ENCODE measurements around the gene SCN5A.
"Not testable (repeated sequence)": the region's sequence is repeated elsewhere in the genome, so short reads cannot be mapped to it uniquely, and the experiment has no call there.

SCN5A gene

DNA sequence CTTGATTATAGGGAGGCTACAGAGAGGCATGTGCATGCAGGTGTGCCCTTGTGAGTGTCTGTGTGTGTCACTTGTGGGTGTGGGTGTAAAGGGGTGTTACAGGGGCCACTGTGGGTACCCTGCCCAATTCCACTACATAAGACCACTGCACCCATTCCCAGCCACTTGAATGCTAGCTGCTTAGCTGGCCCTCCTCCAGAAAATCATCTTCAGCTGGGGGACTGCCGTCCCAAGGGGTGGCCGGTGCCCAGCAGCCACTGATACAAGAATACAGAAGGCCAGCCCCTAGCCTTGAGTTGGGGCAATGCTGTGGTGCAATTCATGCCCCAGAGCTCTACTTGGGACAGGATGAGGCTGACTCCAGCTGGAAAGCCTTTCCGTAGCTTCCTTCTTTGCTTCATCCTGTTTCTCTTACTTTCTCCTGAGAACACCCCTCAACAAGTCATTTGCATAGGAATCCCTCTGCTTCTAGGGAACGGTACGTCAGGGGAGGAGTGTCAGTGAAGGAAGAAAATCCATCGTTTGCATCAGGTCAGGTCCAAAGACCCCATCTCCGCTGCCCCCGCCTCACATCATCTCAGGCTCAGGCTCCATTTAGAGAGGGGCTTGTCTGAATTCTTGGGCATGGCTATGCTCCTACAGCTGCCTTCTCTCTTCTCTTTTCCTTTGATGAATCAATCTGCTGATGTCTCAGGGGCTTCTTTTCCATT lies 72.0 kb downstream of the SCN5A start:
- no peak for DNase-seq

DNA sequence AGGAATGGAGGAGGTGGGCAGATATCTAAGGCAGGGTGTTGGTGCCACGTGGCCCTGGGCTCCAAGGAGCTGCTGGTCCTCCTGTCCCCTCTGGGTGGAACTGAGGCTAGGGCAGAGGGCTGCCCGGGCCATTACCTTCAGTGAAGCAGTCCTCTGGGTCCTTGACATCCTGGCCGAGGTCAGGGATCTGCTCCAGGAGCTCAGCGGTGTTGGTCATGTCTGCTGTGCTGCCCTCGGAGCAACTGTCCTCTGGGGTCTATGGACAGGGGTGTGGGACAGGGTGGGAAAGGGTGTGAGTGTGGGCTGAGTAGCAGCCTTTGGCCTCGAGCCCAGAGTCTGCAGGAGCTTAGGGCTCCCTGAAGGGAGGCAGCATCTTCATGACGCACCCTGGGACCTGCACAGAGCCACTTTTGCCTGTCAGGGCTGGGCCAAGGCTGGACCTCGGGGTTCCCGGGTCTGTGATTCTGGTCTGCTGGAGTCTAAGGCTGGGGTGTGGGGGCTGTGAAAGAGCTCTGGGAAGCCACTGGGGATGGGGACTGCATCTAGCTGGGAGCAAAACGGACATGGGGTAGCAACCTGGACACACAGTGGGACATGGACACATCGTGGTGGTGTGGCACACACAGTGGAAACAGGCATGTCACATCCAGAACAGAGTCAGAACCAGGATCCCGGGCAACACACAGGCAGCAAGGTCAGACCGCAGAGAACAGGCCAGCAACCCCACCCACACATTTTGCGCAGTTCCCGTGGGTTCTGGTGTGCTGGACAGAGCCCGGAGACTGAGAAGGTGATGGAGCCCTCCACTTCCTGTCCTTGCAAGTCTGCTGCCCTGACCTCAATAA lies 72.7 kb downstream of the SCN5A start:
- DNase-seq = no peak

DNA sequence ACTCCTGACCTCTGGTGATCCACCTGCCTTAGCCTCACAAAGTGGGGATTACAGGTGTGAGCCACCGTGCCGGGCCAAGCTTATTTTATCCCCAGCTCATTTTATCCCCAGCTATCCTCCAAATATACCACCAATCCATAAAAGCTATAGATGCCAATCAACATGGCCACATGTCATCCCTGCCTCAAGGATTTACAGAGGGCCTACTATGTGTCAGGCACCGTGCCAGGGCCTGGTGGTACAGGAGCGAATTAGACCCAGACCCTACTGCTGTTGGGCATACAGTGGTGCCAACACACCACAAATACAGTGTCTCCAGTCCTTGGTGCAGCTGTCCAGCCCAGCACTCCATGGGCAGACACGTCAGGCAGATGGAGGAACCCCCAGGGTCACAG lies 73.4 kb downstream of the SCN5A start:
- DNase-seq = no peak

DNA sequence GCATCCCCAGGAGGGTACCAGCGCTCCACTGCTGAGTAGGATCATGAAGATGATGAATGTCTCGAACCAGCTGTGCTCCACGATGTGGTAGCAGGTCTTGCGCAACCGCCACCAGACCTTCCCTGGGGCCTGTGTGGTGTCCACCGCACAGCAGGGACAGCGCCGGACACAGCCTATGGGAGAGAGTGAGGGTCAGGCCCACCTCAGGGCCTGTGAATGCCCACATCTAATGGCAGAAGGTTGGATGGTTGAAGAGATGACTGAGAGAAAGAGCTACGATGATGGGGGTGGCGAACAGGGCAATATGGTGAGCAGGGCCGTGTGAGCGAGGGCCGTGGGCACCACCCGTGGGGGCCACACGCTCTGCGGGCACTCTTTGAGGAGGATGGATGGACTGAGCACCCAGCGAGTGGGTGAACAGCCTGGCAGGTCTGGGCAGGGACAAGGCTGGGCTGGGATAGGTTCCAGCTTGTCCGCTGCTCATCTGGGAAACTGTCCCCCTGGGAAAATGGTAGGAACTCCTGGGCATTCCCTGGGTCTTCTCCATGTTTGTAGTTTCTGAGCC lies 74.1 kb downstream of the SCN5A start:
- DNase-seq = no peak

DNA sequence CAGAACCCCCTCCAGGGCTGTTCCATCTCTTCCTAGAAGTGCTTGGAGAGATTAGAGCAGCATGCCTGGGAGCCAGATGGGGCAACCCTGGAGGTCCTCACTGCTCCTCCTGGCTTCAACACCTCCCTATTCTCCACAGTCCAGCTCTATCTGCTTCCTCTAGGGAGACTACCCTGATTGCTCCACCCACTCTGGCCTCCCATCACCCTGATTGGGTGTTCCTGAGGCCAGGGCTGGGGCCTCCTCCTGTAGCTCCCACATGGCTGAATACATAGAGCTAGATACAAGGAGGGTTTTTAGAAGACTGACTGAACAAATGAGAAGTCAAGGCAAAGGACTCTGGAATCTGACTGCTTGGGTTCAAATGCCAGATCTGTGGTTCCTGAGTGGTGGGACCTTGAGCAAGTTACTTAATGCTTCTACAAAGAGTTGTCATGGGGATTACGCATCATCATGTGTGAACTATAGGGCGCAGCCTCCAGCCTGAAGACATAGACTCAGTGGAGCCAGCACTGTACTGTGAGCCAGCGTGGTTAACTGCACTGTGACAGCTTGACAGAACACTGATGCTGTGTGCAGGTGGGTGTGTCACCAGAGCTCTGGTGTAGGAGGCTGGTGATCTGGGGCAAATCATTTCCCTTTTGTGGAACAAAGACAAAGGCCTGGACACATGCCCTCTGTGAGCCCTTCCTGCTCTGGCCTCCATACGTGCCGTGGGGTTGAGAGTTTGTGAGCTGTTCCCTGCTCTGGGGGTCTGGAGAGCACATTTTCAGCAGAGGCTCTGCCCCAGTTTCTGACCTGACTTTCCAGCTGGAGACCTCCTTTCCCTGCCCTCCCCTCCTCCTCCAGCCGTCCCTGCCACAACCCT lies 74.8 kb downstream of the SCN5A start:
- DNase-seq = no peak

DNA sequence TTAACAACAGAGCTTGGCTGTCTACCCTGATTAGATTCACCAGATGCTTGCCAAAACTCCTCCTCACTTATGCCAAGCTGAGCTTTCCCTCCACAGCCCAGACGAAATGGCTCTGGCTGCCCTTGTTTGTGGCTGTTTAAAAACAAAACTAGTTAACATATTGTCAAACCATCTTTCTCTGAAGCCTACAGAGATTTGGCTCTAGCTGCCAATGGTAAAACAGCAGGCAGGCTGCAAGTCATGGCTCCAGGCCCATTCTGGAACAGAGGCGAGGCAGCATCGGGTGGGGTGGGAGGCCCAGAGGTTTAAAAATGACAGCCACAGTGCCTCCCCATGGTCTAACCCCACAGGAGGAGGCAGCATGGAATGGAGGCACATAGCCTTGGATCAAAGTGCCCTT lies 75.9 kb downstream of the SCN5A start:
- no peak for DNase-seq

DNA sequence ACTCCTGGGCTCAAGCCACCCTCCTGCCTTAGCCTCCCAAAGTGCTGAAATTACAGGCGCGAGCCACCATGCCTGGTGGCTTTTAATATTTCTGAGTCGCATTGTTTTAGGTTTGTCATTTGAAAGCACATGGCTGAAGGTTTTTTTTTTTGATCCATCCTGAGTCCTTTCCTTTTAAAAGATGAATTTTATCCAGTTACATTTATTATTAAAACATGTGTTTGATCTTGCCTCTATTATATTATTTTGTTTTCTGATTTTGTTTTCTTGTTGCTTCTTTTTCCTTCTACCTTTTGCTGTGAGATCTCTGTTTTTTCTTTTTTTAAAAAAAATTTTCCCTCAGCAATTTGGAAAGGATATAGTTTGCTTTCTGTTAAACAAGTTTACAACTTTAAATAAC lies 76.4 kb downstream of the SCN5A start:
- no peak for DNase-seq

DNA sequence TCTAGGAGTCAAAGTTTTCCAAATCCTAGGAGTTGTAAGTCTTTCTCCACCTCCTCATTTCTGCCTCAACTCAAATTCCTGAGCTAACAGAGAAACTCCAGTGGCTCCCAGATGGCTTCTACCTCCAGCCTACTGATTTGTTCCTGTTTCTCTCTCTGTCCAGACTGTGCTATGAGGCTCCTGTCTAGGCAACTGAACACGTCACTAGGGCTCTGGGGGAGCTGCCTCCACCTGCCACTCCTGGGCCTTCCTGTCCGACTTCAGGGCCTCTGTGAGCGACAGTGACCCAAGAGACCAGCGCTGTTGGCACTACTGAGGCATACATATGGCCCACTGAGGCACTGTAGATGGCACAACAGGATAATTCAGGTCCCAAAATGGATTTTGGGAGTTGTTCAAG lies 82.0 kb downstream of the SCN5A start:
- DNase-seq = no peak

DNA sequence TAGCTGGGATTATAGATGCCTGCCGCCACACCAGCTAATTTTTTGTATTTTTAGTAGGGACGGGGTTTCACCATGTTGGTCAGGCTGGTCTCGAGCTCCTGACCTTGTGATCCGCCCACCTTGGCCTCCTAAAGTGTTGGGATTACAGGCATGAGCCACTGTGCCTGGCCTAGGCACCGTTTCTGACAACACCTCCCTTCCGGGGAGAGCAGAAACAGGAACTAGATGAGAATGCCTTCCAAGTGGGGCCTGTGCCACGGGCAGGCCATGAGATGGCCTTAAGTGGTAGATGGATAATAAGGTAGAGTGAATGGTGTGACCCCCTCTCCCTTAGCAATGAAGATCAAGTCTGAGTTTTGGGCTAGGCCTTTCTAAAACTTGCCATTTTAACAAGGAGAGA lies 82.7 kb downstream of the SCN5A start:
- not testable (repeated sequence) for DNase-seq

DNA sequence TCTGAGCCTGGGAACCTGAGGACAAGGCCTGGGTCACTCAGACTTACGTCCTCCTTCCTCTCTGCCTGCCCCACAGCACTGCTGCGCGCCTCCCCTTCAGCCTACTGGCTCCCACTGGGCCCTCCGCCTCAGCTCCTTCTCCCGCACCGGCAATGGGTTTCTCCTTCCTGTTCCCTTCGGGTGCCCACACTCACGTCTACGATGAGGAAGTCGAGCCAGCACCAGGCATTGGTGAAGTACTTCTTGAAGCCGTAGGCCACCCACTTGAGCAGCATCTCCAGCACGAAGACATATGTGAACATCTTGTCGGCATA lies 83.3 kb downstream of the SCN5A start:
- DNase-seq = no peak

DNA sequence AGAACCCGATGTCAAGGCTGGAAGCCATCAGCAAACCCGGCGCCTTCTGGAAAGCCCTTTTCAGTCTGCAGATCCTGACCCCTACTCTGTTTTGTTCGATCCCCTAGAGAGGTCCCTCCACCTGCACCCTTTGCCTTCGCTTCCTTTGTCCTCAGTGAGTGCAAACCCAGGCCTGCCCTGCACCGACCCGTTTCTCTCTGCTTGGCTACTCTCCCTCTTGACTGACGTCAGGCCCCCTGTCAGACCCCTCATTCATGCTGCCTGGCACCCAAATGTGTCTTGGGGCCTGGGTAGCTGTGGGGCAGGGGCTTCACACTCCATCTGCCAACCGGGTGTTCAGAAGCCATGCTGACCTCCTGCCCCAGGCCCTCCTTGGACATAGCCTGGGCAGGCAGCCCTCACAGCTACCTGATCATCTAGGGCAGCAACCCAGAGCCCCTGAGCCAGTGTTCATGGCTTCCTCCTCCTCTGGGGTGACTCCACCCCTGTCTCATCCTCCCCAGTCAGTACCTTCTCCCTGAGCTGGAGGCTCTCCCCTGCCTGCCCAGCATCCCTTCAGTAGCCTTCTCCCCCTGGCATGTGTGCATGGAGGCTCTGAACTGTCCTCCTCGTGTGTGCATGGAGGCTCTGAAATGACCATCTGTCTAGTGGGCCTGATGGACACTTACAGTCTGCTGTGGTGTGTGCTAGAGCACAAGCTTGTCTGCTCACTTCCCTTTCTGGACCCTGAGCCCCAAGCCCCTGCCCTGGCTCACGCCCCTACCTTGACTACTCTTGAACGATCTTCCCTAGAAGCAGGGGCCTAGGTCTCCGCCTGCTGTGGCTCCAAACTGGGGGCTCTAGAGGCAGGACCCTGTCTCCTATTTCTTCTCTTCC lies 83.9 kb downstream of the SCN5A start:
- DNase-seq = no peak

DNA sequence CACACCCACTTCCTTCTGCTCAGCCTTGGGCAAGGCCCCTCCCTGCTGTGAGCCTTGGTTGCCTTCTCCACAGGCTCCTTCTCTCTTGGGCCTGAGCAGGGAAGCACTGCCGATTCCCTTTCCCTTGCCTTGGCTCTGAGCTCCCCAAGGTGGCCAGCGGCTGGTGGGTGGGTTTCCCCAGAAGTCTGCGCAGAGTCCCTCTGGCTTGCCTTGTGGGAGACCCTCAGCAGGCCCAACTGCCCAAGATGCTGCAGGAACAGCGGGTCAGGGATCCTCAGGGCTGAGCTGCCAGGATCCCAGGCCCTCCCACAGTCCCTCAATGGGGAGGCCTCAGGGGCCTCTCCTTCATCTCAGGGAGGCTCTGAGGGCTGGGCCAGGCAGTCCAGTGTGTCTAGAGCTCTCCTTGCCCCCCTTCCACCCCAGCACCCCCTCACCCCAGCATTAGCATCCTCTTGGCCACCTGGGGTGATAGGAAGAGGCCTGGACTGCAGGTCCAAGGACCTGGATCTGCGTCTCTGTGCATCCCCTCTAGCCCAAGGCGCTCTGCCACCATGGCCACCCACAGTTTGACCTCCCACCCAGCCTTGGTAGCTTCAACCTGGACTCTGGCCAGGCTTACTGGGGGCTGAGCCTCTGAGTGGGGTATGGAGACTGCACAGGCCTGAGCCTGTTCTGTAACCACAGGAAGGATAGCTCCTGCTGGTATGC lies 84.7 kb downstream of the SCN5A start:
- no peak for DNase-seq

DNA sequence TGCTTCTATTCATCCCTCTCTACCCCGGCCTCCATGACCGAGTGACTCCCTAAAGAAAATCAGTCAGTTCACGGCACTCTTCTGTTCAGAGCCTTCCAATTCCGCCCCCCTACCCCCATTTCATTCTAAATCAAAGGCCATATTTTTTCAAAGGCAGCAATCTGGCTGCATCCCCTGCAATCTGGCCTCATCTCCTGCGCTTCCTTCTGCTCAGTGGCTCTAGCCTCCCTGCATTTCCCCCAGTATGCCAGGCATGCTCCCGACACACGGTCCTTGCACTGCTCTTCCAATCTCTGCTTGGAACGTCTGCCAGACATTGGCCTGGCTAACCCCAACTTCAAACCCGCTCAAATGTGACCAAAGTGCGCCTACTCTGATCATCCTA lies 85.6 kb downstream of the SCN5A start:
- no peak for DNase-seq

DNA sequence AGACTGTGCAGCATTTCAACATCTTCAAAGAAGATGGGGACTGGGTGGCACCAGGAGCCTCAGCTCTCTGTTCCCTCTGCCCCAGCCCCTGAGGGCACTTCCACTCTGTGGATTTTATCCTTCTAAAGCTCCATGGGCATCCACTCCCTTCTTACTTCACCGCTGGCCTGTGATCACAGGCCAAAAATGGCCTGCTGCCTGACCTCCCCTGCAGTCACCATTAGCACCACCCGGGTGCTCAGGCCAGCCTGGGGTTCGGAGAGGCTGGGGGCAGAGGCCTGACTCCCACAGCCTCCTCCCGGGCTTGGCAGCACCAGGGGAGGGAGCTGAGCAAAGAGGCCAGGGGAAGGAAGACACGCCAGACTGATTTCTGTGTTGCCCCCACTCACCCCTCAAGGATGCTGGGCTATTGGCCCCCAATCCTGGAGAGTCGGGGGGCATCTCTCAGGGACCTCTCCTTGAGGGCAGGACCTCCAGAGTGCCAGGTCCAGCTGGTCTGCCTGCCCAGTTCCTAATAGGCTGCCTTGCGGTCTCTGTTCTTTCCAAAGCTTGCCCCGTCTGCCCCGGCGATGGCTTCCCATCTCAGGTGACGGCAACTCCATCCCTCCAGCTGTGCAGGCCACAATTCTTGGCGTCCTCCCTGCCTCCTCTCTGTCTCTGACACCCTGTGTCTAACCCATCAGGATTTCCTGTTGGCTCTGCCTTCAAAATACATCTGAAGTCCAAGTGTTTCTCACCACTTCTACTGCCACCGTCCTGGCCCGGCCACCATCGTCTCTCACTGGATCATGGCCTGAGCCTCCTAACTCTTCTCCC lies 86.2 kb downstream of the SCN5A start:
- no peak for DNase-seq

DNA sequence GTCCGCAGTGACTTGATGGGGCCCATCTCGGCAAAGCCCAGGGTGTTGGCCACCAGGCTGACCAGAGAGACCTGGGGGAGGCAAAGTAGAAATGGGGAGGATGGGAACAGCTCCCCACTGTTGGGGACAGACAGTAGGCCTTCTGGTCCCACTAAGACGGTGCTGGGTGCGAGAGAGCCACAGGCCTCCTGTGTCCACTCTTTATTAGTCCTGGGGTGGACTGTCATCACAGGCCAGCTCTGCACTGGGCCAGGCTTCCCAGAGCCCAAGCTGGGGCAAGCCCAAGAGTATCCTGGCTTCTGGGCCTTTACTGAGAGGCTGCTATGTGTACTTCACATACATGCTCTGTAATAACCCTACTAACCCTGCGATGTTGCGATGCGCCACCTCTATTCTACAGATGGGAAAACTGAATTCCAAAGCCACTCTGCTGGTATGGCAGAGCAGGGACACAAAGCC lies 87.0 kb downstream of the SCN5A start:
- no peak for DNase-seq

DNA sequence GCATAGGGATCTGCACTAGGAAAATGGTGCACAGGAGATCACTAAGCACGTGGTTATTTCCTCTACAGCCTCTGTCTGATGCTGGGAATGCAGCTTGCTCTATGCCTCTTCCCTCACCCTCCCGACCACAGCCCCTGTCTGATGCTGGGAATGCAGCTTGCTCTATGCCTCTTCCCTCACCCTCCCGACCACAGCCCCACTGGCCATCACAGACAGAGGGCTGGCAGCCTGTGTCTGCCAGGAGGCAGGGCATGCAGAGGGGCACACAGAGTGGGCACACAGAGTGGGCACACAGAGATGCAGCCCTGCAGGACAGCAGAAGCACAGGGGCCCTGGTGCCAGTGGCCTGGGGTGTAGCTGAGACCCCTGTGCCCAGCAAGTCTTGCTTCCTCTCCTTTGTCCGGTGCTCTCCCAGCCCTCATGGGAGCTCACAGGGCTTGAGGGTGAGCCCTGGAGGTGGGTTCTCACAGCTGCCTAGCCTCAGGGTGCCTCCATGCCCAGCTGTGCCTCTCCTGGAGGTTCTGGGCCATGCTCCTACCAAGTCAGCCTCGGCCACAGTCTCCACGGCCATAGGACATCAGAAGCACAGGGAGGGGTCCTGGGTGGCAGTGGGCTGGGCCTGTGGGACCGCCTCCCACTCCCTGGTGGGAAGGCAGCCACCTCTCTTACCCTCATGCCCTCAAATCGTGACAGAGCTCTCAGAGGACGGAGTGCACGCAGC lies 87.6 kb downstream of the SCN5A start:
- no peak for DNase-seq

DNA sequence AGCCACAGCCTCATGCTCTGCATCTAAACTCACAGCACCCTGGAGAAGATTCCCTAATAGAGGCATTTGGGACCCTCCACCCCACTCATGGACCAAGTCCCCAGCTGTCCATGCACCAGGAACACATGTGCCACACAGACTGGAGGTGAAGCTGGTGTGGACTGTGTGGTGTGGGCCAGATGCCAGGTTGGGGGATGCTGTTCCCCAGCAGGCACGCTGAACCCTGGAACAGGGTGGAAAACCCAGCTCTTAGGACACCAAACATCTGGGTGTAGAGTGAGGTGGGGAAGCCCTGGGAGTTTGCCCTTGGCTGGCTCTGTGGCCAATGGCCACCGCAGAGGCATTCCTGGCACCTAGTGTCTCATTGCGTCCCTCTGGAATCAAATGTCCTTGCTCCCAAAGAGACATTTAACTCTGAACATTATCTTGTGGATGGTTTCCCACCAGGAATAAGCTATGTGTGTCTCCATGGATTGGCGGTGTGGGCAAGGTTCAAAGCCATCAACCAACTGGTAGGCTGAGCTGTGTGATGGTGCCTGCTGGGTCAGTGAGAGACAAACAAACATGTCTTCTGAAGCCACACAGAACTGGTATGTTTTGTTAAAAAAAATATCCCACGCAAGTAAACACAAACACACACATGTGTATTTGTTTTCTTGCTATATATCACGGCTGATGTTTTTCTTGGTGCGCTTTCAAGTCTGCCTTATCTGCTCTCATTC lies 88.3 kb downstream of the SCN5A start:
- no peak for DNase-seq

DNA sequence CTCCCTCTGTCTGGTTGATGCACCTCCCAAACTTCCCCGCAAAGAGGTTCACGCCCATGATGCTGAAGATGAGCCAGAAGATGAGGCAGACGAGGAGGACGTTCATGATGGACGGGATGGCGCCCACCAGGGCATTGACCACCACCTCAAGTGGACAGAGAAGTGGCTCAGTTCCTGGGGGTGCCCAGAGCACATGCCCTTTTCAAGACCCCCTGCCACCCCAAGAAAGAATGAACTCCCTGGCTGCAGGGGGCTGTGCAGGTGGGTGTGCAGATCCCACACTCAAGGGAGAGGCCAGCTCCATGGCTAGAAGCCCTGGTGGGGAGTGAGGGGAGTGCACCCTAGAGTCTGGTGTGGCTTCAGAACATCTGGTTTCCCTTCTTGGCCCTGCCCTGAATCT lies 89.2 kb downstream of the SCN5A start:
- DNase-seq = no peak

DNA sequence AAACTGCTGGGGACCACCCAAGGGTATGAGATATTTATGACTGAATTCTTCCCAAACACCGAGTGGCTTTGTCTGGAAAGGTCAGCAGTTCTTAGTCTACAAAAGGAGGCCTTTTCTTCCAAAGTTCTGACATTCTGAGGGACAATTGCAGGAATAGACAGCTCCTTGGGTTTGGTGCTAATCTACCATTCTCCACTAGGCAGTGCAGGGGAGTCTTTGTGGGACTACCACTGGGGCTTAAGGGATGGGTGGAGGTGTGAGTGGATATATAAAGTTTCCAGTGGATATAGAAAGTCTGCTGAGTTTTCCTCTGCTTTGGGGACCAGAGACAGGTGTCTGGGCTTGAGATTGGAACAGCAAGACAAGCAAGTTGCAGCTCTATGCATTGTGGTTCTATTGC lies 90.6 kb downstream of the SCN5A start:
- DNase-seq = no peak
